ENCODE results near the gene IKZF2. TPM values are rescaled to one million over a fixed set of nuclear protein-coding genes. Genes with fewer than 3 reads are reported as not detected.

Gene IKZF2
- total and polyA plus RNA-seq, 2 of the 4 experiments (the other 2 are of a cell fraction) = 2.1 to 25.5 TPM

- Histone ChIP-seq H2AK5ac (ENCODE audit: low read depth, low read length) (no peak overlapping the region), H2BK15ac (ENCODE audit: low read depth, low read length) (no peak overlapping the region), H3K27me3 (ENCODE audit: control insufficient read depth, insufficient read depth, low read length) (no peaks in the 10 kb centered on the region), H4K5ac (ENCODE audit: low read depth, low read length) (no peak overlapping the region), H3K9me1 (ENCODE audit: insufficient read depth, low read length) (peaks cover 3% of the 10 kb centered on the region; the same call in 1 of the 2 replicates), H3K4me1 (ENCODE audit: control insufficient read depth, insufficient read depth, low read length) (peaks cover under 1% of the 10 kb centered on the region; the same call in 1 of the 2 replicates), H3K9ac (ENCODE audit: low read depth, low read length) (no peak overlapping the region), H3K14ac (replicated peaks; ENCODE audit: low read depth, low read length) (no peak overlapping the region), H3K4ac (ENCODE audit: low read depth, low read length) (no peak overlapping the region), H2BK5ac (ENCODE audit: low read depth, low read length, poor library complexity, severe bottlenecking) (no peak overlapping the region), H3K18ac (ENCODE audit: low read depth, low read length) (no peak overlapping the region), H3K4me3 (ENCODE audit: insufficient read depth, low read depth, low read length) (no peak overlapping the region), H3K23ac (ENCODE audit: low read depth, low read length) (no peak overlapping the region), H4K20me1 (ENCODE audit: insufficient read depth, low read length) (no peaks in the 10 kb centered on the region), H3K9me3 (ENCODE audit: control insufficient read depth, insufficient read depth, low read length) (no peaks in the 10 kb centered on the region), H4K8ac (ENCODE audit: low read depth in 2 of 2, low read length in 2 of 2) (no peak overlapping the region), H3K36me3 (ENCODE audit: control insufficient read depth, insufficient read depth, low read length) (no peaks in the 10 kb centered on the region), H3K56ac (ENCODE audit: extremely low read depth, insufficient read depth, low read length) (no peak overlapping the region), H3K27ac (ENCODE audit: insufficient read depth, low read length) (no peak overlapping the region), H2BK120ac (ENCODE audit: low read depth, low read length) (no peak overlapping the region), H2BK20ac (ENCODE audit: low read depth, low read length) (no peak overlapping the region), H4K91ac (ENCODE audit: insufficient read depth, low read depth, low read length) (no peak overlapping the region), H3K79me1 (ENCODE audit: low read depth in 1 of 2, low read length in 2 of 2) (no peaks in the 10 kb centered on the region), H2AK9ac (replicated peaks; ENCODE audit: low read depth, low read length, poor library complexity) (no peak overlapping the region), H3K4me2 (ENCODE audit: low read depth, low read length) (no peak overlapping the region), H2AFZ (replicated peaks; ENCODE audit: low read length, poor library complexity) (no peak overlapping the region)
- WGBS, 2 experiments (ENCODE audit: extremely low coverage in 2 of 2, insufficient read length in 1 of 2) = no CpG with 5 or more reads among the region's 3 CpGs
- no TSS peak for BruUV-seq (replicated peaks)
- ChIA-PET POLR2A (ENCODE audit: unreplicated experiment) (no interaction called here), CTCF (no interaction called here)
- DNase-seq (no peak), ATAC-seq (ENCODE audit: low read depth) (no peak)
- dilution Hi-C loops (cut with HindIII; ENCODE audit: low sequenced_read_pairs, unreplicated experiment) = no loop called here
- in situ Hi-C loops (cut with MboI; ENCODE audit: low sequenced_read_pairs) = no loop called here
- no peak for TF ChIP-seq MAFK (IDR thresholded peaks at IDR 0.05; ENCODE audit: low read depth, low read length)
- no peak for TF ChIP-seq FOS (IDR thresholded peaks at IDR 0.05; ENCODE audit: low read depth, low read length)
- no peak for TF ChIP-seq RFX5 (IDR thresholded peaks at IDR 0.05; ENCODE audit: low read depth, low read length)
- TF ChIP-seq RAD21 (IDR thresholded peaks at IDR 0.05; ENCODE audit: low read length) = no peak
- TF ChIP-seq, protein P1, sequence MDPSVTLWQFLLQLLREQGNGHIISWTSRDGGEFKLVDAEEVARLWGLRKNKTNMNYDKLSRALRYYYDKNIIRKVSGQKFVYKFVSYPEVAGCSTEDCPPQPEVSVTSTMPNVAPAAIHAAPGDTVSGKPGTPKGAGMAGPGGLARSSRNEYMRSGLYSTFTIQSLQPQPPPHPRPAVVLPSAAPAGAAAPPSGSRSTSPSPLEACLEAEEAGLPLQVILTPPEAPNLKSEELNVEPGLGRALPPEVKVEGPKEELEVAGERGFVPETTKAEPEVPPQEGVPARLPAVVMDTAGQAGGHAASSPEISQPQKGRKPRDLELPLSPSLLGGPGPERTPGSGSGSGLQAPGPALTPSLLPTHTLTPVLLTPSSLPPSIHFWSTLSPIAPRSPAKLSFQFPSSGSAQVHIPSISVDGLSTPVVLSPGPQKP (IDR thresholded peaks at IDR 0.05; ENCODE audit: borderline replicate concordance, low read depth, low read length) = no peak
- TF ChIP-seq USF2 (IDR thresholded peaks at IDR 0.05; ENCODE audit: low read depth, low read length) = no peak
- no peak for TF ChIP-seq POLR2A (IDR thresholded peaks at IDR 0.05; ENCODE audit: low read depth, low read length)
- no peak for TF ChIP-seq RCOR1 (IDR thresholded peaks at IDR 0.05; ENCODE audit: insufficient replicate concordance, low read length)
- no peak for TF ChIP-seq MXI1 (IDR thresholded peaks at IDR 0.05; ENCODE audit: borderline replicate concordance, low read depth, low read length)
- TF ChIP-seq CEBPB (IDR thresholded peaks at IDR 0.05; ENCODE audit: low read depth, low read length) = no peak
- no peak for TF ChIP-seq SMC3 (IDR thresholded peaks at IDR 0.05; ENCODE audit: low read depth, low read length)
- intact Hi-C loops (cut with micrococcal nuclease) = no loop called here
These were observed 118.8 kb downstream of the IKZF2 start for GRCh38 chr2:213032607-213033006.

Measured in IMR-90 (cell line).